ENCODE data around the gene NOSIP. TPM values are rescaled to one million over a fixed set of nuclear protein-coding genes. Genes with fewer than 3 reads are reported as not detected.
"Not testable (repeated sequence)": the region's sequence is repeated elsewhere in the genome, so short reads cannot be mapped to it uniquely, and the experiment has no call there.

Gene NOSIP
- total and polyA plus RNA-seq, 10 of the 15 experiments (the other 5 are each of a cell fraction or from before 2014, with no cell fraction given) = 7.2 to 85.5 (median 48.4) TPM

GRCh38 chr19:49617860-49618259, 37.5 kb upstream of the NOSIP start:
- BruUV-seq (replicated peaks); DNase-seq (ENCODE audit: low read depth, low spot score); H3K9ac ChIP-seq (ENCODE audit: control insufficient read depth, insufficient read depth, low read length); H2AFZ ChIP-seq (ENCODE audit: control insufficient read depth, low read depth, low read length); FAIRE-seq; H3K27ac ChIP-seq (ENCODE audit: control insufficient read depth, insufficient read depth); RAD21 ChIA-PET (ENCODE audit: unreplicated experiment); H3K27me3 ChIP-seq (replicated peaks in 1 of 2; ENCODE audit: control insufficient read depth in 2 of 2, insufficient read depth in 2 of 2, low read length in 1 of 2); H4K20me1 ChIP-seq (ENCODE audit: control insufficient read depth, insufficient read depth); H3K9me3 ChIP-seq (replicated peaks; ENCODE audit: control insufficient read depth, insufficient read depth, low read length); H3K4me1 ChIP-seq (ENCODE audit: control insufficient read depth, insufficient read depth, low read length); H3K4me3 ChIP-seq; POLR2A ChIA-PET; intact Hi-C loops (cut with micrococcal nuclease; ENCODE audit: unreplicated experiment); SMC1A ChIA-PET (ENCODE audit: uncharacterized antibody, unreplicated experiment); ATAC-seq; H3K4me2 ChIP-seq (ENCODE audit: control insufficient read depth, insufficient read depth); H3K79me2 ChIP-seq (ENCODE audit: control insufficient read depth, insufficient read depth, low read length); in situ Hi-C loops (cut with MboI): not testable (repeated sequence)
- CTCF ChIA-PET = interaction anchor here (1.6 kb wide), 2 partner anchors 54 to 63 kb away, joined by 3 to 4 read pairs; no protein-coding TSS in a partner anchor
- peaks cover 15 to 24% of the 10 kb centered on the region in 2 experiments for H3K36me3 ChIP-seq (ENCODE audit: control insufficient read depth in 2 of 2, insufficient read depth in 2 of 2, low read length in 1 of 2)
- 97% methylated on average over 13 of the region's 13 CpGs for WGBS (ENCODE audit: insufficient coverage, insufficient replicate concordance, low lambda C conversion rate, missing lambda C conversion rate)

DNA sequence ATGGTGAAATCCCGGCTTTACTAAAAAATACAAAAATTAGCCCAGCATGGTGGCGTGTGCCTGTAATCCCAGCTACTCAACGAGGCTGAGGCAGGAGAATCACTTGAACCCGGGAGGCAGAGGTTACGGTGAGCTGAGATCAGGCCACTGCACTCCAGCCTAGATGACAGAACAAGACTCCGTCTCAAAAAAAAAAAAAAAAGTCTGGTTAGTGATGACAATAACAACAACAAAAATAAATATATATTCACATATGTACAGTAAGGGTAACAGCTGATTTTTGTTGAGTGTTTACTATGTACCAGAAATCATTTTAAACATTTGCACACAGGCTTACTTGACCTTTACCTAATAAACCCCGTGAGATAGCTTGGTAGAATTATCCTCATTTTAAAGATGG, 36.6 kb upstream of the NOSIP start:
- H3K79me2 ChIP-seq (ENCODE audit: control insufficient read depth, insufficient read depth, low read length) = no peaks in the 10 kb centered on the region
- ChIA-PET POLR2A (interaction anchor here (0.6 to 0.7 kb wide), 3 partner anchors 97 to 277 kb away, joined by 3 to 7 read pairs (median 5); no protein-coding TSS in a partner anchor), CTCF (interaction anchor here (1.3 to 1.6 kb wide), 2 partner anchors 15 to 64 kb away, joined by 3 to 4 read pairs; no protein-coding TSS in a partner anchor), SMC1A (ENCODE audit: uncharacterized antibody, unreplicated experiment) (no interaction called here), RAD21 (ENCODE audit: unreplicated experiment) (no interaction called here)
- DNase-seq (ENCODE audit: low read depth, low spot score) (no peak), ATAC-seq (no peak), FAIRE-seq (no peak)
- peaks cover 18 to 21% of the 10 kb centered on the region in 2 experiments for H3K36me3 ChIP-seq (ENCODE audit: control insufficient read depth in 2 of 2, insufficient read depth in 2 of 2, low read length in 1 of 2)
- no peak overlapping the region for H3K4me2 ChIP-seq (ENCODE audit: control insufficient read depth, insufficient read depth)
- H4K20me1 ChIP-seq (ENCODE audit: control insufficient read depth, insufficient read depth) = no peaks in the 10 kb centered on the region
- in situ Hi-C loops (cut with MboI) (no loop called here), intact Hi-C loops (cut with micrococcal nuclease; ENCODE audit: unreplicated experiment) (no loop called here)
- no peaks in the 10 kb centered on the region for H3K27me3 ChIP-seq (replicated peaks in 1 of 2; ENCODE audit: control insufficient read depth in 2 of 2, insufficient read depth in 2 of 2, low read length in 1 of 2)
- H3K9me3 ChIP-seq (replicated peaks; ENCODE audit: control insufficient read depth, insufficient read depth, low read length) = no peaks in the 10 kb centered on the region; the same call in 2 of the 3 replicates
- no TSS peak for BruUV-seq (replicated peaks)
- no peak overlapping the region for H3K9ac ChIP-seq (ENCODE audit: control insufficient read depth, insufficient read depth, low read length)
- H3K4me3 ChIP-seq = no peak overlapping the region
- no peaks in the 10 kb centered on the region; the same call in 1 of the 2 replicates for H3K4me1 ChIP-seq (ENCODE audit: control insufficient read depth, insufficient read depth, low read length)
- whole genome bisulfite sequencing (ENCODE audit: insufficient coverage, insufficient replicate concordance, low lambda C conversion rate, missing lambda C conversion rate) = 98% methylated on average over 7 of the region's 7 CpGs
- no peak overlapping the region for H2AFZ ChIP-seq (ENCODE audit: control insufficient read depth, low read depth, low read length)
- H3K27ac ChIP-seq (ENCODE audit: control insufficient read depth, insufficient read depth) = no peak overlapping the region
- TF ChIP-seq FOS (IDR thresholded peaks at IDR 0.05; ENCODE audit: borderline replicate concordance, extremely low read depth, insufficient read length) = no peak
- no peak for TF ChIP-seq ZBTB33 (IDR thresholded peaks at IDR 0.05)
- no peak for TF ChIP-seq BRCA1 (IDR thresholded peaks at IDR 0.05; ENCODE audit: low read depth, low read length)
- no peak for TF ChIP-seq RB1 (IDR thresholded peaks at IDR 0.05; ENCODE audit: borderline replicate concordance)
- TF ChIP-seq WRNIP1 (IDR thresholded peaks at IDR 0.05; ENCODE audit: borderline replicate concordance, low read depth, low read length) = no peak
- TF ChIP-seq IRF5 (IDR thresholded peaks at IDR 0.05; ENCODE audit: borderline replicate concordance) = no peak
- TF ChIP-seq, protein P1, sequence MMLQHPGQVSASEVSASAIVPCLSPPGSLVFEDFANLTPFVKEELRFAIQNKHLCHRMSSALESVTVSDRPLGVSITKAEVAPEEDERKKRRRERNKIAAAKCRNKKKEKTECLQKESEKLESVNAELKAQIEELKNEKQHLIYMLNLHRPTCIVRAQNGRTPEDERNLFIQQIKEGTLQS (IDR thresholded peaks at IDR 0.05; ENCODE audit: borderline replicate concordance, extremely low read depth, low read depth, low read length) = no peak
- no peak for TF ChIP-seq ZNF24 (IDR thresholded peaks at IDR 0.05)
- TF ChIP-seq TARDBP (IDR thresholded peaks at IDR 0.05; ENCODE audit: borderline replicate concordance) = no peak
- no peak for TF ChIP-seq ATF7 (IDR thresholded peaks at IDR 0.05; ENCODE audit: low read depth)
- no peak for TF ChIP-seq SREBF1 (IDR thresholded peaks at IDR 0.05; ENCODE audit: low read length)
- TF ChIP-seq BCL11A (IDR thresholded peaks at IDR 0.05; ENCODE audit: low read depth, low read length) = no peak
- TF ChIP-seq FOXM1 (IDR thresholded peaks at IDR 0.05; ENCODE audit: low read depth, low read length) = no peak

All from GM12878 (cell line).